H1 (cell line): ENCODE results near the gene MAP4.
"Not testable (repeated sequence)": the region's sequence is repeated elsewhere in the genome, so short reads cannot be mapped to it uniquely, and the experiment has no call there.

Experiments used
- CHD2 ChIP-seq: IDR thresholded peaks from 2 replicates; pipeline ENCODE4 v1.6.1; 2012; ENCODE audit warnings: low read length, improper control_type of control experiment
- JUN ChIP-seq: IDR thresholded peaks from 2 replicates; pipeline ENCODE4 v1.6.1; 2011; ENCODE audit warnings: low read depth, mild to moderate bottlenecking, improper control_type of control experiment, low read length
- JUND ChIP-seq: IDR thresholded peaks from 2 replicates; pipeline ENCODE4 v1.6.1; 2011; ENCODE audit warnings: mild to moderate bottlenecking, improper control_type of control experiment, low read length
- MAX ChIP-seq: IDR thresholded peaks from 2 replicates; pipeline ENCODE4 v1.6.1; 2012; ENCODE audit warnings: inconsistent platforms
- POLR2A ChIP-seq, 2 experiments: IDR thresholded peaks; 1 replicate in 1 of 2; 2 replicates in 1 of 2; pipeline ENCODE4 v1.6.1; 2011; ENCODE audit warnings: low read depth in 2 of 2, low read length in 2 of 2, mild to moderate bottlenecking in 2 of 2; ENCODE audit errors: control extremely low read depth in 1 of 2
- RFX5 ChIP-seq: IDR thresholded peaks from 2 replicates; pipeline ENCODE4 v1.6.1; 2011; ENCODE audit warnings: low read depth, low read length, improper control_type of control experiment, borderline replicate concordance
- TAF1 ChIP-seq: IDR thresholded peaks from 2 replicates; pipeline ENCODE4 v1.6.1; 2011; ENCODE audit warnings: mild to moderate bottlenecking, low read depth, low read length
- USF2 ChIP-seq: IDR thresholded peaks from 2 replicates; pipeline ENCODE4 v1.6.1; 2011; ENCODE audit warnings: low read length, improper control_type of control experiment
- TF ChIP-seq, protein P1 (sequence below), 3 experiments: IDR thresholded peaks; 1 replicate in 2 of 3; 2 replicates in 1 of 3; pipeline versions ENCODE4 v1.5.1 to v1.6.1; 2011; ENCODE audit warnings: low read length in 3 of 3, mild to moderate bottlenecking in 3 of 3, inconsistent platforms in 2 of 3, low read depth in 1 of 3, moderate library complexity in 1 of 3; ENCODE audit not compliant: insufficient read depth in 1 of 3; ENCODE audit errors: control extremely low read depth in 1 of 3

DNA sequence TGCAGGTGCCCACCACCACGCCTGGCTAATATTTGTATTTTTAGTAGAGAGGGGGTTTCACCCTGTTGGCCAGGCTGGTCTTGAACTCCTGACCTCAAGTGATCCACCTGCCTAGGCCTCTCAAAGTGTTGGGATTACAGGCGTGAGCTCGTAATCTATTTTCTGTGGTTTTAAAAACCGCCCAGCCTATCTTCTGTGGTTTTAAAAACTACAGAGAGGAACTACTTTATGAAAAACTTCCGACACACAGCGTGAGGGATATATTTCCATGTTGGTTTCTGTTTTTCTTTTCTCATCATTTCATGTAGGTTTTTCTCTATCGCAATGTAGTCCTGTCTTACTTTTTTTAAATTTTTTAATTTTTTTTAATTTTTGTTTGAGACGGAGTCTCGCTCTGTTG is 186.7 kb downstream of the MAP4 start:
- TF ChIP-seq, protein P1, sequence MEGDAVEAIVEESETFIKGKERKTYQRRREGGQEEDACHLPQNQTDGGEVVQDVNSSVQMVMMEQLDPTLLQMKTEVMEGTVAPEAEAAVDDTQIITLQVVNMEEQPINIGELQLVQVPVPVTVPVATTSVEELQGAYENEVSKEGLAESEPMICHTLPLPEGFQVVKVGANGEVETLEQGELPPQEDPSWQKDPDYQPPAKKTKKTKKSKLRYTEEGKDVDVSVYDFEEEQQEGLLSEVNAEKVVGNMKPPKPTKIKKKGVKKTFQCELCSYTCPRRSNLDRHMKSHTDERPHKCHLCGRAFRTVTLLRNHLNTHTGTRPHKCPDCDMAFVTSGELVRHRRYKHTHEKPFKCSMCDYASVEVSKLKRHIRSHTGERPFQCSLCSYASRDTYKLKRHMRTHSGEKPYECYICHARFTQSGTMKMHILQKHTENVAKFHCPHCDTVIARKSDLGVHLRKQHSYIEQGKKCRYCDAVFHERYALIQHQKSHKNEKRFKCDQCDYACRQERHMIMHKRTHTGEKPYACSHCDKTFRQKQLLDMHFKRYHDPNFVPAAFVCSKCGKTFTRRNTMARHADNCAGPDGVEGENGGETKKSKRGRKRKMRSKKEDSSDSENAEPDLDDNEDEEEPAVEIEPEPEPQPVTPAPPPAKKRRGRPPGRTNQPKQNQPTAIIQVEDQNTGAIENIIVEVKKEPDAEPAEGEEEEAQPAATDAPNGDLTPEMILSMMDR (IDR thresholded peaks at IDR 0.05; ENCODE audit: control extremely low read depth in 1 of 3, insufficient read depth in 1 of 3, low read depth in 1 of 3, low read length in 3 of 3): not testable (repeated sequence)
- not testable (repeated sequence) for TF ChIP-seq USF2; POLR2A (IDR thresholded peaks at IDR 0.05; ENCODE audit: control extremely low read depth in 1 of 2, low read depth in 2 of 2, low read length in 2 of 2); JUND; MAX; JUN; TAF1; CHD2; RFX5
